Nephron progenitor cell (in vitro differentiated cells): ENCODE data around the gene SPRED2.

Experiments
- DNase-seq: peaks from one replicate; pipeline ENCODE4 v3.0.0; 2021
- H3K27ac Mint-ChIP-seq: 2 replicates; pipeline ENCODE4 v1.8.0; 2021; ENCODE audit warnings: mild to moderate bottlenecking, moderate library complexity, mixed read lengths
- H3K27me3 Mint-ChIP-seq: 2 replicates; pipeline ENCODE4 v1.8.0; 2021; ENCODE audit warnings: mild to moderate bottlenecking, low read depth, mixed read lengths; ENCODE audit not compliant: poor library complexity
- H3K36me3 Mint-ChIP-seq: 2 replicates; pipeline ENCODE4 v1.8.0; 2021; ENCODE audit warnings: low read depth, mixed read lengths
- H3K4me1 Mint-ChIP-seq: 2 replicates; pipeline ENCODE4 v1.8.0; 2021; ENCODE audit warnings: mixed read lengths
- H3K4me3 Mint-ChIP-seq: 2 replicates; pipeline ENCODE4 v1.8.0; 2021; ENCODE audit warnings: mild to moderate bottlenecking, moderate library complexity, mixed read lengths
- H3K9me3 Mint-ChIP-seq: 2 replicates; pipeline ENCODE4 v1.8.0; 2021; ENCODE audit warnings: mild to moderate bottlenecking, moderate library complexity, mixed read lengths
- CTCF ChIP-seq: fragments of 200-600 bp; sonication (generic); IDR thresholded peaks from 2 replicates; pipeline ENCODE4 v1.5.0; 2021; ENCODE audit warnings: antibody characterized with exemption

SPRED2 gene

GRCh38 chr2:65425276-65425675, 7.1 kb downstream of the SPRED2 start:
- no peak overlapping the region for H3K27ac Mint-ChIP-seq
- peaks cover 17% of the 10 kb centered on the region for H3K36me3 Mint-ChIP-seq
- H3K27me3 Mint-ChIP-seq: peaks cover 7% of the 10 kb centered on the region
- TF ChIP-seq CTCF: no peak
- DNase-seq: no peak
- peaks cover 44% of the 10 kb centered on the region for H3K4me1 Mint-ChIP-seq
- H3K4me3 Mint-ChIP-seq: no peak overlapping the region
- H3K9me3 Mint-ChIP-seq: no peaks in the 10 kb centered on the region

GRCh38 chr2:65424391-65424790, 8.0 kb downstream of the SPRED2 start:
- peaks cover 7% of the 10 kb centered on the region for H3K27me3 Mint-ChIP-seq
- DNase-seq: no peak
- no peak overlapping the region for H3K27ac Mint-ChIP-seq
- H3K9me3 Mint-ChIP-seq: no peaks in the 10 kb centered on the region
- peaks cover 37% of the 10 kb centered on the region for H3K4me1 Mint-ChIP-seq
- no peak overlapping the region for H3K4me3 Mint-ChIP-seq
- peaks cover 20% of the 10 kb centered on the region for H3K36me3 Mint-ChIP-seq
- TF ChIP-seq CTCF: no peak

GRCh38 chr2:65421432-65421748, 11.0 kb downstream of the SPRED2 start:
- peaks cover 28% of the 10 kb centered on the region for H3K36me3 Mint-ChIP-seq
- no peak overlapping the region for H3K27ac Mint-ChIP-seq
- H3K9me3 Mint-ChIP-seq: no peaks in the 10 kb centered on the region
- no peak overlapping the region for H3K4me3 Mint-ChIP-seq
- DNase-seq: no peak
- TF ChIP-seq CTCF: no peak
- H3K27me3 Mint-ChIP-seq: peaks cover 4% of the 10 kb centered on the region
- peaks cover 45% of the 10 kb centered on the region for H3K4me1 Mint-ChIP-seq

GRCh38 chr2:65420712-65421431, 11.5 kb downstream of the SPRED2 start:
- peak overlapping the region; percentile 4 for H3K4me3 Mint-ChIP-seq
- DNase-seq: no peak
- H3K27ac Mint-ChIP-seq: peak overlapping the region; percentile 61
- H3K9me3 Mint-ChIP-seq: no peaks in the 10 kb centered on the region
- peaks cover 4% of the 10 kb centered on the region for H3K27me3 Mint-ChIP-seq
- peaks cover 32% of the 10 kb centered on the region for H3K36me3 Mint-ChIP-seq
- H3K4me1 Mint-ChIP-seq: peaks cover 48% of the 10 kb centered on the region
- no peak for TF ChIP-seq CTCF

- no peak overlapping the region for H3K4me3 Mint-ChIP-seq
- peaks cover 4% of the 10 kb centered on the region for H3K27me3 Mint-ChIP-seq
- DNase-seq: no peak
- TF ChIP-seq CTCF: no peak
- no peak overlapping the region for H3K27ac Mint-ChIP-seq
- peaks cover 35% of the 10 kb centered on the region for H3K36me3 Mint-ChIP-seq
- peaks cover 61% of the 10 kb centered on the region for H3K4me1 Mint-ChIP-seq
- H3K9me3 Mint-ChIP-seq: no peaks in the 10 kb centered on the region
Measured at GRCh38 chr2:65417509-65418085, 14.8 kb downstream of the SPRED2 start.

- TF ChIP-seq CTCF: no peak
- Mint-ChIP-seq H3K36me3 (peaks cover 37% of the 10 kb centered on the region), H3K9me3 (no peaks in the 10 kb centered on the region), H3K27me3 (peaks cover 1% of the 10 kb centered on the region), H3K4me3 (no peak overlapping the region), H3K4me1 (peaks cover 62% of the 10 kb centered on the region), H3K27ac (no peak overlapping the region)
- no peak for DNase-seq
Measured at GRCh38 chr2:65416945-65417344, 15.5 kb downstream of the SPRED2 start.
